Activated T-cell treated with anti-CD3 and anti-CD28 coated beads, Interleukin-2, amount 50 U/mL, for 1 hour (primary cell): ENCODE data around the gene CGB5.
A peak's percentile ranks its signal among the peaks of the same experiment; 100 is the strongest.
"Not testable (repeated sequence)": the region's sequence is repeated elsewhere in the genome, so short reads cannot be mapped to it uniquely, and the experiment has no call there.

Experiments used
- DNase-seq: peaks from one replicate; pipeline ENCODE4 v3.0.0-alpha.2; 2020

The CGB5 gene

GRCh38 chr19:49022116-49022515, 21.5 kb upstream of the CGB5 start:
- no peak for DNase-seq

GRCh38 chr19:49024233-49024632, 19.4 kb upstream of the CGB5 start, which contains the start of gene CGB3:
TSS of gene CGB3 (minus strand) at chr19:49024333. CDS start at chr19:49023971, 362 bp downstream.
- not testable (repeated sequence) for DNase-seq

GRCh38 chr19:49025088-49025487, 18.6 kb upstream of the CGB5 start:
- DNase-seq, result not testable (repeated sequence)

GRCh38 chr19:49025599-49025998, 18.0 kb upstream of the CGB5 start:
- not testable (repeated sequence) for DNase-seq

- not testable (repeated sequence) for DNase-seq
Observed at GRCh38 chr19:49028686-49029085, 15.0 kb upstream of the CGB5 start.

- DNase-seq, result not testable (repeated sequence)
Observed at GRCh38 chr19:49029749-49030148, 13.9 kb upstream of the CGB5 start.

GRCh38 chr19:49030323-49030722, 13.3 kb upstream of the CGB5 start:
- DNase-seq, result not testable (repeated sequence)

- DNase-seq, result peak; percentile 74
Observed at GRCh38 chr19:49031642-49032301, 11.9 kb upstream of the CGB5 start, which contains the start of gene CGB2. TSS of gene CGB2 (plus strand) at chr19:49031890. CDS start at chr19:49032096, 206 bp downstream.

GRCh38 chr19:49036815-49037214, 6.8 kb upstream of the CGB5 start, which contains the start of gene CGB1:
TSS of gene CGB1 (minus strand) at chr19:49036895. CDS start at chr19:49036711, 184 bp downstream.
- peak; percentile 61 for DNase-seq

- DNase-seq, result not testable (repeated sequence)
Observed at GRCh38 chr19:49038111-49038510, 5.5 kb upstream of the CGB5 start.

- DNase-seq, result not testable (repeated sequence)
Observed at GRCh38 chr19:49038557-49039276, 4.9 kb upstream of the CGB5 start.

GRCh38 chr19:49039736-49040135, 3.9 kb upstream of the CGB5 start:
- not testable (repeated sequence) for DNase-seq

GRCh38 chr19:49042177-49042576, 1.5 kb upstream of the CGB5 start:
- no peak for DNase-seq

GRCh38 chr19:49042666-49043065, 982 bp upstream of the CGB5 start:
- DNase-seq, result not testable (repeated sequence)

GRCh38 chr19:49049011-49049410, 5.4 kb downstream of the CGB5 start, which contains the start of gene CGB8:
TSS of gene CGB8 (minus strand) at chr19:49049111. CDS start at chr19:49048739, 372 bp downstream.
- DNase-seq, result not testable (repeated sequence)

GRCh38 chr19:49049834-49050233, 6.2 kb downstream of the CGB5 start:
- DNase-seq, result not testable (repeated sequence)

- not testable (repeated sequence) for DNase-seq
Observed at GRCh38 chr19:49050376-49051033, 6.9 kb downstream of the CGB5 start.

- DNase-seq, result peak; percentile 68
Observed at GRCh38 chr19:49056101-49056901, 12.7 kb downstream of the CGB5 start.

- peak; percentile 31 for DNase-seq
Observed at GRCh38 chr19:49056902-49057596, 13.4 kb downstream of the CGB5 start.

GRCh38 chr19:49057636-49058234, 14.1 kb downstream of the CGB5 start, which contains the start of gene CGB7:
TSS of gene CGB7 (minus strand) at chr19:49057749. CDS start at chr19:49055375, 2,374 bp downstream.
- peak; percentile 55 for DNase-seq

GRCh38 chr19:49058562-49058961, 14.9 kb downstream of the CGB5 start:
- no peak for DNase-seq
